ENCODE data around the gene HMX1.

DNA sequence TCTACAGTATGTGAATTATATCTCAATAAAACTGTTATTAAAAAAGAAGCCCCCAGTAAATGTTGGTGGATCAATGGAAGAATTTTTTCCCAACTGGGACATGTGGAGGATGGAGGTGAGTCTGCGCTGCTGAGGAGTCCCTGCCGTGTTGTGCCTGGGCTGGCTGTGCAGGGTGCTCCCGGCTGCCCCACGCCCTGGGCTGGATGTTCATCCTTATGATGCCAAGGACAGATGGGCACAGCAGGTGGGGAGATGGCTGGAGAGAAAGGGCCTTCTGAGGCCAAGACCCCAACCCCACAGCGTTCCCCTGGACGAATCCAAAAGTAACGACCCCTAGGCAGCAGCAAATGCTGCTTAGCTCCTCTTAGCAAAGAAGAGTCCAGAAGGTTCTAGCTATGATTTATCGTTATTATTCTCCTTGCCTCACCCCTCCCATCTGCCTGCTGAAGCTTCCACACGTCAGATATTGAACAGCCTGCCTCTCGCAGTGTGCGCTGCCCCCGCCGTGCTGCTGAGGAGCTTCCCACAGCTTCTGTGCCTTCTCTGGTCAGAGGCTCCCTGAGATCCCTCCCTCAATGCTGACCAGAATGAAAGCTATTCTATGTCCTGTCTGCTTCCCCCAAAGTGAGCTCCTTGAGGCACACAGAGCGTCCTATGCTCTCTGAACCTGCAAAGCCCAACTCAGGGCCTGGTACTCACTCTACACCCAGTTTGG is 26.5 kb downstream of the HMX1 start:
- TF ChIP-seq CTCF (IDR thresholded peaks at IDR 0.05) (no peak), EZH2 (IDR thresholded peaks at IDR 0.05; ENCODE audit: borderline replicate concordance, insufficient read depth, low read depth, low read length, poor library complexity, severe bottlenecking) (no peak)

All from B cell (primary cell).